ENCODE measurements around the gene RNF207.

RNF207 gene

DNA sequence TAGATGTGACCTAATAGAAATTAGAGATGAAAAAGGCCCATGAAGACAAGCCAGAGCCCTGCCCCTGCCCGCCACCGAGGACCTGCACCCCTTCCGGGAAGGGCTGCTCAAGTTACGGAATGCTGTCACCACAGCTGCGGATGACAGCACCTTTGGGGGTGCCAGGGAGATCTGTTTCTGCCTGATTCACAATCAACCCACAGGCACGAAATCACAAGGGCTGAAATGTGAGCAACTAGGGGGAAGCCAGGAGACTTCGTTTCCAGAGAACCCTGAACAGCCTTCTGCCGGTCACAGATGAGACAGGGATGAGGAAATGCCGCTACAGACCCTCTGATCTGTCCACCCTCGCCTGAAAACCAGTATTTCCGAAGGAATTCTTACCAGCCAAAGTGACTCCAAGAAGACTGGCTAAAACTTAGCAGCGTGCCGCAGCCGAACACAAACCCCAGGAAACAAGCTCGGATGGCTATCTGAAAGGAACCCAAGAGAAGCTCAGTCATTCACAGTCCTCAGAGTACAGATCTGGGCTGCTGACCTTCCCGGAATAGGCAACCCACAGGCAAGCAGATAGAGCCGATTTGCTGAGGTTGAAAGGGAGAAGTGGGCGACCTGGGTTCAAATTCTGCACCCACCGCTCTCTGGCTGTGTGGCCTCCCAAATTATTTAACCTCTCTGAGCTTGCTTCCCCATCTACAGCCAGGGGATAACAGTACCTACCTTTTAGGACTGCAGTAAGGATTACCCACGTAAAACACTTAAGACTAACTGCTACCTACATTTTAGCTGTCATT is 28.8 kb downstream of the RNF207 start:
- Histone ChIP-seq H3K27ac (ENCODE audit: low read depth in 2 of 2, low read length in 2 of 2) (peak overlapping the region; percentile 5 to 43), H3K9ac (ENCODE audit: low read depth in 1 of 2, low read length in 2 of 2) (peak overlapping the region; percentile 66 to 70), H3K9me3 (ENCODE audit: control insufficient read depth in 2 of 2, low read length in 2 of 2) (no peaks in the 10 kb centered on the region), H3K4me1 (ENCODE audit: control insufficient read depth in 2 of 2, insufficient read depth in 2 of 2, low read length in 2 of 2) (peaks cover 9 to 10% of the 10 kb centered on the region in 2 donors), H3K27me3 (ENCODE audit: control insufficient read depth in 2 of 2, insufficient read depth in 2 of 2, low read length in 2 of 2) (peaks cover 0 to 5% of the 10 kb centered on the region in 2 donors), H3K4me3 (ENCODE audit: low read length in 2 of 2) (peak overlapping the region; percentile 70 to 83), H3K36me3 (ENCODE audit: control insufficient read depth in 2 of 2, insufficient read depth in 2 of 2, low read length in 2 of 2) (peaks cover 15% of the 10 kb centered on the region in 2 donors)

DNA sequence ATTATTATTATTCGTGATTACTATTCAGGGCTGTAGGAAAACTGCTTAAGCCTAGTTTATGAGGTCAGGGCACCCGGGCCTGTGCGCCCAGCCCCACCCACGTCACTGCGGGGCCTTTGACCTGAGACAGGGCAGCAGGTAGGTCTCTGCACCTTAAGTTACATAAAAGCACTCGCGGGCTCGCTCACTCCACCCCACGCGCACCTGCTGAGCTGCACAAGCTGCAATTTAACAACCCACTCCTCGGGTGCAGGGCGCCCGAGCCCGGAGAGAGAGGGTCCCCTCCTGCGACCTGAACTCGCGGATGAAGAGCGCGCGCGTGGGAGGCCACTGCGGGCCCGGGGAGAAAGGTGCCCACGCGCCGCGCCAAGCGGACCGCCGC is 29.4 kb downstream of the RNF207 start:
- H3K27ac ChIP-seq (ENCODE audit: low read depth in 2 of 2, low read length in 2 of 2): peak overlapping the region; percentile 5 to 43
- peak overlapping the region; percentile 66 to 70 for H3K9ac ChIP-seq (ENCODE audit: low read depth in 1 of 2, low read length in 2 of 2)
- H3K4me1 ChIP-seq (ENCODE audit: control insufficient read depth in 2 of 2, insufficient read depth in 2 of 2, low read length in 2 of 2): peaks cover 9 to 10% of the 10 kb centered on the region in 2 donors
- H3K9me3 ChIP-seq (ENCODE audit: control insufficient read depth in 2 of 2, low read length in 2 of 2): no peaks in the 10 kb centered on the region
- peak overlapping the region; percentile 70 to 83 for H3K4me3 ChIP-seq (ENCODE audit: low read length in 2 of 2)
- H3K36me3 ChIP-seq (ENCODE audit: control insufficient read depth in 2 of 2, insufficient read depth in 2 of 2, low read length in 2 of 2): peaks cover 12 to 15% of the 10 kb centered on the region in 2 donors
- peaks cover 5 to 6% of the 10 kb centered on the region in 2 donors for H3K27me3 ChIP-seq (ENCODE audit: control insufficient read depth in 2 of 2, insufficient read depth in 2 of 2, low read length in 2 of 2)

DNA sequence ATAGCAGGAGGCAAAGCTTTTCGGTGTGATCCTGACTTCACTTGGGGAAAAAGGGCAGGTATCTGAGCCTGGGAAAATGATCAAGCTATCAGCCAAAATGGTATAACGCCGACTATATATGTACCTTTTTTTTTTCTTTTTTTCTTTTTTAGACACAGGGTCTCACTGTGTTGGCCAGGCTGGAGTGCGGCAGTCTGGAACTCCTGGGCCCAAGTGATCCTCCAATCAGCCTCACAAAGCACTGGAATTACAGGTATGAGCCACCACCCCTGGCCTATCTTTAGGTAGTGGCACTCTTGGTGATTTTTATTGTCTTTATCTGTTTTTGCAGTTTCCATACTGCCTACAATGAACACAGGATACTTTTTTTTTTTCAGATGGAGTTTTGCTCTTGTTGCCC is 31.2 kb downstream of the RNF207 start:
- no peaks in the 10 kb centered on the region for H3K9me3 ChIP-seq (ENCODE audit: control insufficient read depth in 2 of 2, low read length in 2 of 2)
- H3K27ac ChIP-seq (ENCODE audit: low read depth in 2 of 2, low read length in 2 of 2): no peak overlapping the region
- H3K4me3 ChIP-seq (ENCODE audit: low read length in 2 of 2): no peak overlapping the region
- peaks cover 5 to 7% of the 10 kb centered on the region in 2 donors for H3K36me3 ChIP-seq (ENCODE audit: control insufficient read depth in 2 of 2, insufficient read depth in 2 of 2, low read length in 2 of 2)
- peaks cover 9 to 10% of the 10 kb centered on the region in 2 donors for H3K4me1 ChIP-seq (ENCODE audit: control insufficient read depth in 2 of 2, insufficient read depth in 2 of 2, low read length in 2 of 2)
- no peak overlapping the region for H3K9ac ChIP-seq (ENCODE audit: low read depth in 1 of 2, low read length in 2 of 2)
- H3K27me3 ChIP-seq (ENCODE audit: control insufficient read depth in 2 of 2, insufficient read depth in 2 of 2, low read length in 2 of 2): peaks cover 17% of the 10 kb centered on the region in 2 donors

DNA sequence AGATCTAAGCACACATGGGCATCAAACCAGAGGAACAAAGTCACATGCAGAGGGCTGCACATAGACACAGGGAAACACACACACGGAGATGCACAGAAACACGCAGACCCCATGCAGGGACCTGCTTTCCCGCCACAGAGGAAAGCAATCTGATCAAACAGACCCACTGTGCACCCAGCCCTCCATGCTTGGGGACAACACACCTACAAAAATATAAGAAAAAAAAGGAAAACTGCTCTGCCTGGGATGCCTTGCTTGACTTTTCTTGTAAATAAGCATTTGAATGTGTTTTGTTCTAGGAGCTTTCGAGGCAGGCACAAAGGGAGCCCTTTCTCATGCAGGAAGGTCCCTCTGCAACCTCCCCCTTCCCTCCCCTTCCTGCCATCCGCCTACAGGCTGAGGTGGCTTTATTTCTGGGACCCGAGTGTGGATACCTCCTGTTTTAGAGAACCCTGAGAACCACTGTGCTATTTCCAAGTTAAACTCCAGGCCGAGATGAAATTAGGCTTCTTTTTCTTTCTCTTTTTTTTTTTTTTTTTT is 33.4 kb downstream of the RNF207 start:
- H3K27me3 ChIP-seq (ENCODE audit: control insufficient read depth in 2 of 2, insufficient read depth in 2 of 2, low read length in 2 of 2): peaks cover 27 to 31% of the 10 kb centered on the region in 2 donors
- peaks cover 9 to 10% of the 10 kb centered on the region in 2 donors for H3K4me1 ChIP-seq (ENCODE audit: control insufficient read depth in 2 of 2, insufficient read depth in 2 of 2, low read length in 2 of 2)
- no peak overlapping the region for H3K9ac ChIP-seq (ENCODE audit: low read depth in 1 of 2, low read length in 2 of 2)
- H3K4me3 ChIP-seq (ENCODE audit: low read length in 2 of 2): no peak overlapping the region
- no peak overlapping the region for H3K27ac ChIP-seq (ENCODE audit: low read depth in 2 of 2, low read length in 2 of 2)
- no peaks in the 10 kb centered on the region for H3K36me3 ChIP-seq (ENCODE audit: control insufficient read depth in 2 of 2, insufficient read depth in 2 of 2, low read length in 2 of 2)
- no peaks in the 10 kb centered on the region for H3K9me3 ChIP-seq (ENCODE audit: control insufficient read depth in 2 of 2, low read length in 2 of 2)

DNA sequence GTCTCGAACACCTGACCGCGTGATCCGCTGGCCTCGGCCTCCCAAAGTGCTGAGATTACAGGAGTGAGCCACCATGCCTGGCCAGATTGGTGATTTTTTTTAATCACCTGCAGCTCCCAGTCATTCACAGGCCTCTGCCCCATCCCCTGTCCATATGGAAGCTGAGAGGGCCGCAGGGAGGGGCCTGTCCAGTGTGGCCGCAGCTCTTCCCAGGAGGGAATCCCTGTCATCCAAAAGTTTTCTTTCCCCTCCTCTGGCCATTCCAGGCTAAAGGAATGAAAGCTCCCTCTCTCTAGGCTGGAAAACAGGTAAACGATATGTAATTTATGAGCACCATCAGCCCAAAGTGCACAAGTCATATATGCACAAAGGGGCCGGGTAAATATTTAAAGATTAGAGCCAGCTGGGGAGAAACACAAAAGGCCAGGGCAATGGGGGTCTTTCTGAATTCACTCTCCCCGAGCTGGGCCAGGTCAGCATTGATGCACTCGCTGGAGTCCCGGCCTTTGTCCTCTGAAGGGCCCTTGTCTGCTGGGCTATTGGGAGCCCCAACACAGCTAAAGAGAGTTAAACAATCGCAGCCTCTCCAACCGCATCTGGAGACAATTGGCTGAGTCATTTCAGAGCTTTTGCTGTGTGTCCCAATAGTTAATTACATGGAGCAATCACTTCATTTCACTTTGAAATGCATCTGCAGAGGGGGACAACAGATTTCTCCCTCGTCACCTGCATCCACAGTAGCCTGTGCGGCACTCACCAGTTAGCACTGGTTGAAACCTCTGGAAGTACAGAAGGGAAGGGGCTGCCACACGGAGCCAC is 34.2 kb downstream of the RNF207 start:
- H3K36me3 ChIP-seq (ENCODE audit: control insufficient read depth in 2 of 2, insufficient read depth in 2 of 2, low read length in 2 of 2): no peaks in the 10 kb centered on the region
- no peaks in the 10 kb centered on the region for H3K9me3 ChIP-seq (ENCODE audit: control insufficient read depth in 2 of 2, low read length in 2 of 2)
- no peak overlapping the region for H3K27ac ChIP-seq (ENCODE audit: low read depth in 2 of 2, low read length in 2 of 2)
- peaks cover 30 to 31% of the 10 kb centered on the region in 2 donors for H3K27me3 ChIP-seq (ENCODE audit: control insufficient read depth in 2 of 2, insufficient read depth in 2 of 2, low read length in 2 of 2)
- H3K4me1 ChIP-seq (ENCODE audit: control insufficient read depth in 2 of 2, insufficient read depth in 2 of 2, low read length in 2 of 2): peaks cover under 1 to 1% of the 10 kb centered on the region in 2 donors
- H3K9ac ChIP-seq (ENCODE audit: low read depth in 1 of 2, low read length in 2 of 2): no peak overlapping the region
- no peak overlapping the region for H3K4me3 ChIP-seq (ENCODE audit: low read length in 2 of 2)

DNA sequence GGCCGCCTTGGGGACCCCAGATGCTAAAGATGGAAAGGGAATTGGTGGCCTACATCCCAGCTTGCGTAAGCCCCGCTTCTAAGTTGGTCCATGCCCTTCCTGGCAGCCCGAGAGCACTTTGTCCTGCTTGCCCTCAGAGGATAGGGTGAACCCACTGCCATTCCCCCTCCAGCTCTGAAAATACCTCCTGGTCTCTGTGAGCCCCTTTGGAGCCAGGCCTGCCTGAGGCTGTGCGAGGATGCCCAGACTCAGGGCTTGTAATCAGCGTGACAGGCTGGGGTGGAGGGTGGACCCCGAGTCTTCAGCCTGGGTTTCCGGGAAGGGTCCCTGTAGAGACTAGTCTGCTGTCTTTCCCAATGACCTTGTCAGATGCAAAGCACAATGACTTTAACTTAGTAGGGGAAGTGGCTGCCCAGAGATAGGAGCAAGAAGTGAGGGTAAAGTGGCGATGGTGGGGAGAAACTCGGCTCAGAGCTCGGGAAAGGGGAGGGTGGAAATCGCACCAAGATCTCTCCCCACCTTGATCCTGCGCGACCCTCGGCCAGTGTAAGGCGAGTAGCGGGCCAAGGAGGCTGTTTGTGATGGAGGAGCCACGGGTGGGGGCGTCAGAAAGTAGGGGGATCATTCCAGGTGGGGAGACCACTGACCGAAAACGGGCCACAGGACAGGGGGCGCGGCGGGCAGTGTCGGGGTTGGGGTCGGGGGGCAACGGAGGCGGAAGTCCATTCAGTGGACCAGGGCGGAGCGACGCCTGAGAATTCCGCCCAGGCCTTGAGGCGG is 35.4 kb downstream of the RNF207 start:
- Histone ChIP-seq H3K4me1 (ENCODE audit: control insufficient read depth in 2 of 2, insufficient read depth in 2 of 2, low read length in 2 of 2) (peaks cover 5% of the 10 kb centered on the region in 2 donors), H3K27me3 (ENCODE audit: control insufficient read depth in 2 of 2, insufficient read depth in 2 of 2, low read length in 2 of 2) (peaks cover 34% of the 10 kb centered on the region in 2 donors)

DNA sequence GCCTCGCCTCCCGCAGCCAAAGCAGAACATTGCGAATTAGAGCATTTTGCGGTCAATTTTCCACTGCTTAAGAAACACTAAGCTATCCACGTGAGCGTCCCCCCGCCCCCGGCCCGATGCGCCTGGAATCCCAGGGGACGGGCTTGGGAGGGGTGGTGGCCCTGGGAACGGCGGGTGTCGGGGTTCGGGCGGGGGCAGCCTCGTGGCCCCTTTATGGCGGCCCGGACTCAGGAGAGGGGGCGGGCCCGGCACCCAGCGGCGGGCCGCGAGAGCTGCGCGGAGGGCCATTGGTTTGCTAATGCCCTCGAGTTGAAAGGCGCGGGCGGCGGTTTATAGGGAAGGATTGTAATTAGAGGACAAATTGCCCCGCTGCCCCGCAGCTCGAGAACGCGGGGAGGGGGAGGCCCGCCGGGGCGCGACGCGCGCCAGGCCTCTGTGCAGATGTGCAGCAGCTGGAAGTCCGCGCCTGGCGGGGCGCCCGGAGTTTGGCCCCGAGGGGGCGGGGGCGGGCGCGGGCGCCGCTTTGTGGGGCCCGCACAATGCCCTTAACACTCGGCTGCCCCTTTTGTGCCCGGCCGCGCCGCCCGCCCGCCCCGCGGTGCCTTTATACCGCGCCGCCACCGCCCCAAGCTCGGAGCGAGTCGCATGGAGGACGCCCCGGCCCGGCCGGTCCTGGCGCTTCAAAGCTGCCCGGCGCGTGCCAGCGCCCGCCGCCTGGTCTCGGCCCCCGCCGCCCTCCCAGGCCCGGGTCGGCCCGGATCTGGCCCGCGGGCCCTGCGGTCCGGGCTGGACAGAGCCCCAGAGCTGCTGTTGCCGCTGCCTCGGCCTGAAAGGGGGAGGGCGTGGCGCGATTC is 36.2 kb downstream of the RNF207 start:
- Histone ChIP-seq H3K9ac (ENCODE audit: low read depth in 1 of 2, low read length in 2 of 2) (no peak overlapping the region), H3K4me3 (ENCODE audit: low read length in 2 of 2) (no peak overlapping the region), H3K4me1 (ENCODE audit: control insufficient read depth in 2 of 2, insufficient read depth in 2 of 2, low read length in 2 of 2) (peaks cover 8% of the 10 kb centered on the region in 2 donors), H3K27me3 (ENCODE audit: control insufficient read depth in 2 of 2, insufficient read depth in 2 of 2, low read length in 2 of 2) (peaks cover 34 to 39% of the 10 kb centered on the region in 2 donors), H3K9me3 (ENCODE audit: control insufficient read depth in 2 of 2, low read length in 2 of 2) (no peaks in the 10 kb centered on the region), H3K36me3 (ENCODE audit: control insufficient read depth in 2 of 2, insufficient read depth in 2 of 2, low read length in 2 of 2) (no peaks in the 10 kb centered on the region), H3K27ac (ENCODE audit: low read depth in 2 of 2, low read length in 2 of 2) (no peak overlapping the region)

More for the DNA sequence above, 35.4 kb downstream of the RNF207 start:
- H3K9me3 ChIP-seq (ENCODE audit: control insufficient read depth in 2 of 2, low read length in 2 of 2): no peaks in the 10 kb centered on the region
- no peak overlapping the region for H3K9ac ChIP-seq (ENCODE audit: low read depth in 1 of 2, low read length in 2 of 2)
- no peak overlapping the region for H3K4me3 ChIP-seq (ENCODE audit: low read length in 2 of 2)
- H3K36me3 ChIP-seq (ENCODE audit: control insufficient read depth in 2 of 2, insufficient read depth in 2 of 2, low read length in 2 of 2): no peaks in the 10 kb centered on the region
- H3K27ac ChIP-seq (ENCODE audit: low read depth in 2 of 2, low read length in 2 of 2): no peak overlapping the region

DNA sequence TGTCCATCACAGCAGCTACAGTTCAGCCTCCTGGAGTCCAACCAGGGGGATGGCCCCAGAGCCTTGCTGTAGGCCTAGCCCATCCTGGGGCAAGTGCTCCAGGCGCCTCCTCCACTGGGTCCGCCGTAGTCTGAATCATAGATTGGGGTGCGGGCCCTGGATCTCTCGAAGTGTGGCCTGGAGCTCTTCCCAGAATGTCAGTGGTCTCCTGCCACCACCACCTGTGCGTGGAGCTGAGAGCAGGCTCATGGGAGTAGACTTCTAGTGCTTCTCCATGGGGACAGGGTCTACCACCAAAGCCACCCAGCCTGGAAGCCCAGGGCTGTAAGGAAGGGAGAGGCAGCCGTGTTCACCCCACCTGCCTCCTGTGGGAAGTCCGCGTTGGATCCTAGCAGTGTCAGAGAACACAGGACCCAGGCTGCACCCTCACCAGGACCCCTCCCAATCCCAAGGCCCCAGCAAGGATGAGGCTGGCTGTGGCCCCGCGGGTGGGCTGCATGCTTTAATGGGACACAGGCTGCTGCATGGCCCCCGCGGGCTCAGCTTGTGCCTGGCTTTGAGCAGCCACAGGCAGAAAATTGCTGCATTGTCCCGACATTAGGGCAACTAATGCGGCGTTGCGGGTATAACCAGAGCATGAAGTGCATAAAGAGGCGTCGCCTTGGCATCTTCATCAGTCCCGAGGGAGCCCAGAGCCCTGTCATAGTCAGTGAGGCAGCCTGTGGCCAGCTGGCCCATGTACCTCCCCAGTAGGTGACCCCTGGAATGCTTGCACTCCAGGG is 37.3 kb downstream of the RNF207 start:
- Histone ChIP-seq H3K4me3 (ENCODE audit: low read length in 2 of 2) (no peak overlapping the region), H3K36me3 (ENCODE audit: control insufficient read depth in 2 of 2, insufficient read depth in 2 of 2, low read length in 2 of 2) (no peaks in the 10 kb centered on the region), H3K4me1 (ENCODE audit: control insufficient read depth in 2 of 2, insufficient read depth in 2 of 2, low read length in 2 of 2) (peaks cover 8% of the 10 kb centered on the region in 2 donors), H3K27ac (ENCODE audit: low read depth in 2 of 2, low read length in 2 of 2) (no peak overlapping the region), H3K27me3 (ENCODE audit: control insufficient read depth in 2 of 2, insufficient read depth in 2 of 2, low read length in 2 of 2) (peaks cover 34 to 45% of the 10 kb centered on the region in 2 donors), H3K9ac (ENCODE audit: low read depth in 1 of 2, low read length in 2 of 2) (no peak overlapping the region), H3K9me3 (ENCODE audit: control insufficient read depth in 2 of 2, low read length in 2 of 2) (no peaks in the 10 kb centered on the region)
